IPS DF 4.7 (cell line): ENCODE results near the gene EPG5.
"Not testable (repeated sequence)": the region's sequence is repeated elsewhere in the genome, so short reads cannot be mapped to it uniquely, and the experiment has no call there.

Experiments used
- DNase-seq: peaks from one replicate; pipeline ENCODE4 v3.0.0-alpha.2; 2013; ENCODE audit warnings: low spot score; ENCODE audit errors: extremely low read depth

The EPG5 gene

GRCh38 chr18:45838302-45839070 is 128.6 kb downstream of the EPG5 start:
- DNase-seq = no peak

GRCh38 chr18:45837283-45838070 is 129.7 kb downstream of the EPG5 start:
- DNase-seq = no peak

- no peak for DNase-seq
Observed at GRCh38 chr18:45836242-45837205, 130.6 kb downstream of the EPG5 start.

- no peak for DNase-seq
Observed at GRCh38 chr18:45835057-45835636, 132.0 kb downstream of the EPG5 start.

GRCh38 chr18:45834306-45834705 is 132.8 kb downstream of the EPG5 start:
- no peak for DNase-seq

- no peak for DNase-seq
Observed at GRCh38 chr18:45833846-45834245, 133.3 kb downstream of the EPG5 start.

- DNase-seq = no peak
Observed at GRCh38 chr18:45830917-45831316, 136.2 kb downstream of the EPG5 start.

GRCh38 chr18:45829855-45830254 is 137.3 kb downstream of the EPG5 start:
- DNase-seq = no peak

- no peak for DNase-seq
Observed at GRCh38 chr18:45828917-45829811, 138.0 kb downstream of the EPG5 start.

- not testable (repeated sequence) for DNase-seq
Observed at GRCh38 chr18:45826716-45827115, 140.4 kb downstream of the EPG5 start.

- no peak for DNase-seq
Observed at GRCh38 chr18:45826084-45826483, 141.0 kb downstream of the EPG5 start.

GRCh38 chr18:45825258-45826044 is 141.7 kb downstream of the EPG5 start, which contains the start of gene SIGLEC15:
Gene SIGLEC15, plus strand, starts transcription at chr18:45825675. Its CDS starts 54 bp downstream, at chr18:45825729.
- DNase-seq = no peak

- no peak for DNase-seq
Observed at GRCh38 chr18:45821711-45822110, 145.4 kb downstream of the EPG5 start.

- DNase-seq = no peak
Observed at GRCh38 chr18:45821026-45821425, 146.1 kb downstream of the EPG5 start.

GRCh38 chr18:45820106-45820745 is 146.9 kb downstream of the EPG5 start:
- no peak for DNase-seq

- not testable (repeated sequence) for DNase-seq
Observed at GRCh38 chr18:45818765-45819164, 148.4 kb downstream of the EPG5 start.

- no peak for DNase-seq
Observed at GRCh38 chr18:45817543-45817942, 149.6 kb downstream of the EPG5 start.

GRCh38 chr18:45814733-45815132 is 152.4 kb downstream of the EPG5 start:
- not testable (repeated sequence) for DNase-seq

GRCh38 chr18:45807144-45807543 is 160.0 kb downstream of the EPG5 start:
- DNase-seq = peak; percentile 38
